Lung (tissue), 12 donors: ENCODE measurements around the gene FZD10. TPM values are rescaled to one million over a fixed set of nuclear protein-coding genes. Genes with fewer than 3 reads are reported as not detected.
A peak's percentile ranks its signal among the peaks of the same experiment; 100 is the strongest.

Experiments
- ATAC-seq: fragments of 200-7000 bp; cut with Tn5 transposase; one replicate; pipeline ENCODE4 v1.9.1; 2020; ENCODE audit warnings: moderate number of reproducible peaks; ENCODE audit not compliant: insufficient read depth, low FRiP score
- DNase-seq, 3 donors: peaks; one replicate each; pipeline ENCODE4 v3.0.0-alpha.2; 2013 to 2017
- H3K27ac ChIP-seq, 2 donors: one replicate each; pipeline ENCODE4 v1.5.1; 2013; ENCODE audit warnings: mild to moderate bottlenecking in 2 of 2, moderate library complexity in 2 of 2, control low read depth in 1 of 2, inconsistent platforms in 1 of 2, low read depth in 1 of 2, low read length in 1 of 2
- H3K27me3 ChIP-seq, 3 donors: one replicate each; pipeline ENCODE4 v1.5.1; 2013; ENCODE audit warnings: low read length in 2 of 3; ENCODE audit not compliant: control insufficient read depth in 3 of 3, insufficient read depth in 3 of 3
- H3K36me3 ChIP-seq, 4 donors: one replicate each; pipeline ENCODE4 v1.5.1; 2013; ENCODE audit warnings: low read length in 4 of 4, mild to moderate bottlenecking in 1 of 4, moderate library complexity in 1 of 4; ENCODE audit not compliant: control insufficient read depth in 4 of 4, insufficient read depth in 4 of 4
- H3K4me1 ChIP-seq, 5 donors: one replicate each; pipeline ENCODE4 v1.5.1; 2013; ENCODE audit warnings: low read length in 5 of 5, mild to moderate bottlenecking in 2 of 5, moderate library complexity in 1 of 5; ENCODE audit not compliant: control insufficient read depth in 5 of 5, insufficient read depth in 5 of 5
- H3K4me3 ChIP-seq: one replicate; pipeline ENCODE4 v1.5.1; 2013; ENCODE audit warnings: mild to moderate bottlenecking, control low read depth, moderate library complexity
- H3K9ac ChIP-seq, 2 donors: one replicate each; pipeline ENCODE4 v1.5.1; 2013; ENCODE audit warnings: low read length in 2 of 2, control low read depth in 1 of 2; ENCODE audit not compliant: insufficient read depth in 1 of 2
- H3K9me3 ChIP-seq, 4 donors: one replicate each; pipeline ENCODE4 v1.5.1; 2013; ENCODE audit warnings: low read length in 3 of 4, mild to moderate bottlenecking in 1 of 4, moderate library complexity in 1 of 4; ENCODE audit not compliant: control insufficient read depth in 4 of 4, insufficient read depth in 3 of 4
- CTCF ChIP-seq: IDR thresholded peaks from 2 replicates; pipeline ENCODE4 v1.5.1; 2012; ENCODE audit warnings: mild to moderate bottlenecking; ENCODE audit errors: control extremely low read depth, extremely low read depth
- WGBS, 2 donors: extraction: QIAGEN DNeasy Blood & Tissue Kit; methylation state at CpG; one replicate each; pipeline ENCODE4 v1.1.7; 2013; 5-methylcytosine and 5-hydroxymethylcytosine counted together
- polyA plus RNA-seq, 2 donors: library from polyadenylated mRNA; stranded (reverse); fragments of 200-250 nt; gene quantifications; one replicate each; pipeline ENCODE4 v1.2.1, GENCODE V29; 2013
- total RNA-seq, 2 donors: library from RNA; depleted of rRNA in 1 of 2; stranded (reverse); fragments of >200 nt in 1 of 2; gene quantifications; one replicate each; pipeline ENCODE4 v1.2.1, GENCODE V29; 2014 to 2021
- donor health status: control.
- donor health status: control.
- donor health status: Bipolar disorder and iron deficiency.
- donor health status: healthy.
- donor health status: DM: yes; HTN: yes; CAD: no.

FZD10 gene
- total and polyA plus RNA-seq, 4 donors: 0.49 to 1.8 (median 1.1) TPM

- H3K9ac ChIP-seq: no peak overlapping the region
- H3K9me3 ChIP-seq: no peaks in the 10 kb centered on the region
- DNase-seq (peak; percentile 67 to 79 (median 77)), ATAC-seq (no peak)
- WGBS, 2 donors: 69 to 74% methylated on average over 25 of the region's 25 CpGs
- H3K27me3 ChIP-seq: peaks cover 0 to 26% (median 2%) of the 10 kb centered on the region in 3 donors
- no peak overlapping the region for H3K4me3 ChIP-seq
- peaks cover 0 to 24% (median 0%) of the 10 kb centered on the region in 5 donors for H3K4me1 ChIP-seq
- TF ChIP-seq CTCF: no peak
- H3K36me3 ChIP-seq: no peaks in the 10 kb centered on the region
- H3K27ac ChIP-seq: peak overlapping the region in 1 of 2 donors; percentile 3
Measured at GRCh38 chr12:130139567-130140421, 22.5 kb upstream of the FZD10 start.

GRCh38 chr12:130141105-130141504 is 21.2 kb upstream of the FZD10 start:
- H3K27ac ChIP-seq: no peak overlapping the region
- peaks cover 0 to 24% (median 0%) of the 10 kb centered on the region in 5 donors for H3K4me1 ChIP-seq
- ATAC-seq: no peak
- DNase-seq: no peak
- H3K36me3 ChIP-seq: no peaks in the 10 kb centered on the region
- TF ChIP-seq CTCF: no peak
- 77 to 81% methylated on average over 11 of the region's 11 CpGs for WGBS, 2 donors
- H3K9ac ChIP-seq: no peak overlapping the region
- H3K27me3 ChIP-seq: peaks cover 0 to 27% (median 0%) of the 10 kb centered on the region in 3 donors
- no peak overlapping the region for H3K4me3 ChIP-seq
- no peaks in the 10 kb centered on the region for H3K9me3 ChIP-seq

DNA sequence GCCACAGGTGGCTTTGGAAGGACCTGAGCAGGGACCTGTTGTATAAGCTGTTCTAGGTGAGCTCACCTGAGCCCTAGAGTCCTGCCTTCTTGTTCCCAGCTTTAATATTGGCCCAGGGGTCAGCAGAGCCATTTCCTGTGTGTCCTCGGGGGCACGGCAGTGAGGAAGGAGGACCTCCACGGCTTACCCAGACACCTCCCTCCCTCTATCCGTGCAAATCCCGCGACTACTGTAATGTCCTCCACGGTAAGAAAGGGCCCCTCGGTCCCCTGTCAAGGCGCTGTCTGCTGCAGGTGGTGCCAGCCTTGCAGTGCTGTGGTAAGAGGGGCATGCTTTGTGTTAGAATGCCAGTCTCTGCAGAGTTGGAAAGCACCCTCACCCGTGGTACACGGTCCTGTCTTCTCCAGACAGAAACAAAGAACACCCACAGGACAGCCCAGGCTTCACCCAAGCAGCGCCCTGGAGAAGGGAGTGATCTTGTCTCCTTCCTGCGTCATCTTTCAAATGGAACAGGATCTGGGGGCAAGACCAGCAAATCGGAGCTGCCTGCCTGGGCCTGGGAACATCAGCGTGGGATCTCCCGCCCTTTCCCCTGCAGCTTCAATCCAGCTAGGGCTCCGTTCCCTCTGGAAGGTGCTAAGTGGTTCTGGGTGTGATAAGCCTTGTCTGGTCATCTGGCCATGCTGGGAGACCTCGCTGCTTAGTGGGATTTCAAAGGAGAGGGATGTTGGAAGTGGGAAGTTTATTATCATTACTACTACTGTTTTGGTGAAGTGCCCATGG is 20.2 kb upstream of the FZD10 start:
- Histone ChIP-seq H3K36me3 (no peaks in the 10 kb centered on the region), H3K27me3 (peaks cover 0 to 25% (median 0%) of the 10 kb centered on the region in 3 donors), H3K9ac (no peak overlapping the region), H3K4me1 (peaks cover 0 to 15% (median 0%) of the 10 kb centered on the region in 5 donors), H3K9me3 (no peaks in the 10 kb centered on the region), H3K27ac (no peak overlapping the region), H3K4me3 (no peak overlapping the region)
- ATAC-seq (no peak), DNase-seq (no peak)
- no peak for TF ChIP-seq CTCF
- WGBS, 2 donors: 73% methylated on average over 18 of the region's 18 CpGs
